ENCODE measurements around the gene TARDBP.
A peak's percentile ranks its signal among the peaks of the same experiment; 100 is the strongest.
"Not testable (repeated sequence)": the region's sequence is repeated elsewhere in the genome, so short reads cannot be mapped to it uniquely, and the experiment has no call there.

Gene TARDBP

GRCh38 chr1:11012260-11013159 lies at the start of gene TARDBP:
Gene TARDBP (plus strand): TSS chr1:11012654. CDS start chr1:11013728, 1,074 bp downstream.
- peak; percentile 88 to 93 for DNase-seq

GRCh38 chr1:10965546-10966226 lies 46.8 kb upstream of the TARDBP start:
- DNase-seq: peak; percentile 35 to 61

- no peak for DNase-seq
Measured at GRCh38 chr1:10967090-10967489, 45.4 kb upstream of the TARDBP start.

- DNase-seq: no peak
Measured at GRCh38 chr1:10968411-10968826, 44.0 kb upstream of the TARDBP start.

GRCh38 chr1:10969267-10969970 lies 43.0 kb upstream of the TARDBP start:
- DNase-seq: no peak

GRCh38 chr1:10969971-10970332 lies 42.5 kb upstream of the TARDBP start:
- DNase-seq: no peak

GRCh38 chr1:10973552-10973951 lies 38.9 kb upstream of the TARDBP start:
- no peak for DNase-seq

GRCh38 chr1:10973956-10974881 lies 38.2 kb upstream of the TARDBP start:
- DNase-seq: no peak

GRCh38 chr1:10975567-10976326 lies 36.7 kb upstream of the TARDBP start:
- no peak for DNase-seq

- no peak for DNase-seq
Measured at GRCh38 chr1:10978719-10979118, 33.7 kb upstream of the TARDBP start.

- DNase-seq: no peak
Measured at GRCh38 chr1:10979483-10979920, 33.0 kb upstream of the TARDBP start.

GRCh38 chr1:10980094-10980577 lies 32.3 kb upstream of the TARDBP start:
- DNase-seq: no peak

GRCh38 chr1:10980841-10981727 lies 31.4 kb upstream of the TARDBP start:
- no peak for DNase-seq

GRCh38 chr1:10986525-10986890 lies 25.9 kb upstream of the TARDBP start:
- no peak for DNase-seq

GRCh38 chr1:10987840-10988417 lies 24.5 kb upstream of the TARDBP start:
- DNase-seq: no peak

GRCh38 chr1:10989095-10989494 lies 23.4 kb upstream of the TARDBP start:
- no peak for DNase-seq

GRCh38 chr1:10989920-10990516 lies 22.4 kb upstream of the TARDBP start:
- DNase-seq: not testable (repeated sequence)

- no peak for DNase-seq
Measured at GRCh38 chr1:10990828-10991227, 21.6 kb upstream of the TARDBP start.

GRCh38 chr1:10992004-10992403 lies 20.4 kb upstream of the TARDBP start:
- not testable (repeated sequence) for DNase-seq

All from CD4-positive, alpha-beta T cell treated with Interleukin-4 for 1 hour (primary cell).